ENCODE results near the gene CFL1. TPM values are rescaled to one million over a fixed set of nuclear protein-coding genes. Genes with fewer than 3 reads are reported as not detected.
"Not testable (repeated sequence)": the region's sequence is repeated elsewhere in the genome, so short reads cannot be mapped to it uniquely, and the experiment has no call there.

The CFL1 gene
- total RNA-seq, 2 donors from 2014 or later: 1,401 to 1,644 TPM

DNA sequence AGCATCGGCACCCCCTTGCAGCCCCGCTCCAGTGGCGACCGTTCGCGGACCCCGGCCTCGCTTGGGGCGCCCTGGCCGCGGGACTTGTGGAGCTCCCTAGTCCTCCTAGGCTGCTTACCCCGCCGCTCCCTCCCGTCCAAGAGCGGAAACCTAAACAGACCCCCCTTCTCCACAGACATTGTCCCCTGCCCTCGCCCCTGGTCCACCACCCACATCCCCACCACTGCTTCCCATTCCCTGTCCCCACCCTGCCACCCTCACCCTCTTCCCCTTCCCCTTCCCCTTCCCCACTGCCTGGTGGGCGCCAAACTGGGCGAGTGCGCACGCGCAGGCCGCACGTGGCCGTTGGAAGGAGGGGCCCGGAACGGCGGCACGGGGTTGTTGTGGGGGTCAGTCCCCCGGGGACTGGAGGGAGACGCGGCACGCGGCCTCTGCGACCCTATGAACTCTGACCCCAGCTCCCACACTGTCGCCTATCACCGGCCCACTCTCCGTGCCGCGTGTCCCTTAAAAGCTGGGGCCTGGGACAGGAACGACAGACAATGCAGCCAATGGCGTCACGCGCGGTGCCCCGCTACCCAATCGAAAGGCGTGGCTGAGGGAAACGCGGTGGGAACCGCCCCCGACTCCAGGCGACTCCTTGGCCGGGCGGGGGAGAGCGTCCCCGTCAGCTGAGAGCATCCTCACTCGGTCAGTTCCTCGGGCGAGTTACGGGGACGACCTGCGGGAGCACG lies 24.5 kb downstream of the CFL1 start, which contains the start of gene SNX32:
Gene SNX32, plus strand, starts transcription at position 667 of the 734 bp plus-strand sequence. CDS start 103 bp downstream, outside the sequence.
- ATAC-seq (peak; percentile 99 to 100), DNase-seq (ENCODE audit: low spot score) (peak; percentile 96)
- H3K9me3 Mint-ChIP-seq: peaks cover 5% of the 10 kb centered on the region
- no peaks in the 10 kb centered on the region for H3K36me3 Mint-ChIP-seq
- peak within 1 kb of the TSS in 1 of 2 donors; percentile 60 for H3K27ac Mint-ChIP-seq
- H3K4me1 Mint-ChIP-seq (ENCODE audit: low read depth in 2 of 2): peaks cover 6 to 16% of the 10 kb centered on the region in 2 donors
- H3K4me3 Mint-ChIP-seq: no peak within 1 kb of the TSS
- H3K27me3 Mint-ChIP-seq: peaks cover 17 to 18% of the 10 kb centered on the region in 2 donors

DNA sequence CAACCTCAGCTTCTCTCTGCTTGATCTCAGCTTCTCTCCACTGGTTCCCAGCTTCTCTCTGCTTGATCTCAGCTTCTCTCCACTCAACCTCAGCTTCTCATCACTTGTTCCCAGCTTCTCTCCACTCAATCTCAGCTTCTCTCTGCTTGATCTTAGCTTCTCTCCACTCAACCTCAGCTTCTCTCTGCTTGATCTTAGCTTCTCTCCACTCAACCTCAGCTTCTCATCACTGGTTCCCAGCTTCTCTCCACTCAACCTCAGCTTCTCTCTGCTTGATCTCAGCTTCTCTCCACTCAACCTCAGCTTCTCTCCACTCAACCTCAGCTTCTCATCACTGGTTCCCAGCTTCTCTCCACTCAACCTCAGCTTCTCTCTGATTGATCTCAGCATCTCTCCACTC lies 25.7 kb downstream of the CFL1 start:
- Mint-ChIP-seq H3K4me1 (ENCODE audit: low read depth in 2 of 2) (peaks cover 6 to 16% of the 10 kb centered on the region in 2 donors), H3K27me3 (peaks cover 17 to 18% of the 10 kb centered on the region in 2 donors), H3K27ac (peak overlapping the region in 1 of 2 donors; percentile 60)
- DNase-seq (ENCODE audit: low spot score); H3K4me3 Mint-ChIP-seq; H3K36me3 Mint-ChIP-seq; H3K9me3 Mint-ChIP-seq; ATAC-seq: not testable (repeated sequence)

DNA sequence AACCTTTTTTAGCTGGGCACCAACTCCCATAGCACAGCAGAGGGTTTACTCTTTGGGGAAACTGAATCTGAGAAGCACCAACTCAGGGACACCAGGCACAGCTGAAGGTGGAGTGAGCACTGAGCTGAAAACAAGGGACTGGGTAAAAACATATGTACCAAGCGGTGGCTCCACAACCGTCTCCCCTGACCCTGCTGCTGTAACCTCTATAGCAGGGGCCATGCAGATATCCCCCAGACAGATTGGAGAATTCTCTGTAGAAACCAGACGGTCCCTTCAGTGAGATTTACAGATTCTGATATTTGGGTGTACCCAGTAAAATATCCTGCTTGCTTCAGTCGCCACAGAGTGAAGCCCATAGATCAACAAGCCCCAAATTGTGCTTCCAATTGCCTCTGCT lies 28.5 kb downstream of the CFL1 start:
- H3K27me3 Mint-ChIP-seq: peaks cover 17 to 18% of the 10 kb centered on the region in 2 donors
- peaks cover 5% of the 10 kb centered on the region for H3K9me3 Mint-ChIP-seq
- no peak overlapping the region for H3K4me3 Mint-ChIP-seq
- DNase-seq (ENCODE audit: low spot score): no peak
- no peaks in the 10 kb centered on the region for H3K36me3 Mint-ChIP-seq
- no peak for ATAC-seq
- H3K4me1 Mint-ChIP-seq (ENCODE audit: low read depth in 2 of 2): peaks cover 6 to 16% of the 10 kb centered on the region in 2 donors
- no peak overlapping the region for H3K27ac Mint-ChIP-seq

DNA sequence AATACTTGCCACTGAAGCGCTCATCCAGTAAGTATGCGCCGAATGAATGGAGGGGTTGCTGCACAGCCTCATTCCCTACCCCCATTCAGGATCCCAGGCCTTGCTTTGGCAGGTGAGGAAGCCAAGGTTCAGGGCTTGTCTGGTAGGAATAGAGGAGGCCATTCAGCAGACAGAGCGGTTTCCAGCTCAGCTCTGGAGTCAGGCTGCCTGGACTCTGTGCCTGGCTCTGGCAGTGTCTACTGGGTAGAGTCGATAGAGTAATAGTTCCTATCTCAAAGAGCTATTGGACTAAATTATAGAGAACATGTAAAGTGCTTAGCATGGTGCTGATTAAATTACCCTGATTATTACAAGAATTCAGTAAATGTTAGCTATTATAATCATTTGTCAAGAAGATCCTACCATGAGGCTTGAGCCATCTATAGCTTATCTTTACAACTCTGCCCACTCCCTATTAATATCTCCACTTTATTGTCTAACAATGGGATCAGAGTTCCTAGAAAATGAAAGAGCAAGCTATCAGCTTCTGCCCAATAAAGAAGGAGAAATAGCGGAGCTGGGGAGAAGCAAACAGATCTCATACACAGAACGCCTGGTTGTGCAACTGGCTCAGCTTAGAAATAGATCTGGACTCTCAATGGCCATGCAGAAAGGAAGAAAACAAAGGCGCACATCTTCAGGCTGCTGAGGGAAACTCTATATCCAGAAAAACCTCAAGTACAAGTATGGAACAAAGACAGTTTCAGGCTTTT lies 30.8 kb downstream of the CFL1 start:
- Mint-ChIP-seq H3K4me3 (no peak overlapping the region), H3K9me3 (no peaks in the 10 kb centered on the region), H3K36me3 (no peaks in the 10 kb centered on the region), H3K27ac (no peak overlapping the region), H3K4me1 (ENCODE audit: low read depth in 2 of 2) (peaks cover 0 to 9% of the 10 kb centered on the region in 2 donors), H3K27me3 (peaks cover 9 to 11% of the 10 kb centered on the region in 2 donors)
- no peak for ATAC-seq
- DNase-seq (ENCODE audit: low spot score): no peak

DNA sequence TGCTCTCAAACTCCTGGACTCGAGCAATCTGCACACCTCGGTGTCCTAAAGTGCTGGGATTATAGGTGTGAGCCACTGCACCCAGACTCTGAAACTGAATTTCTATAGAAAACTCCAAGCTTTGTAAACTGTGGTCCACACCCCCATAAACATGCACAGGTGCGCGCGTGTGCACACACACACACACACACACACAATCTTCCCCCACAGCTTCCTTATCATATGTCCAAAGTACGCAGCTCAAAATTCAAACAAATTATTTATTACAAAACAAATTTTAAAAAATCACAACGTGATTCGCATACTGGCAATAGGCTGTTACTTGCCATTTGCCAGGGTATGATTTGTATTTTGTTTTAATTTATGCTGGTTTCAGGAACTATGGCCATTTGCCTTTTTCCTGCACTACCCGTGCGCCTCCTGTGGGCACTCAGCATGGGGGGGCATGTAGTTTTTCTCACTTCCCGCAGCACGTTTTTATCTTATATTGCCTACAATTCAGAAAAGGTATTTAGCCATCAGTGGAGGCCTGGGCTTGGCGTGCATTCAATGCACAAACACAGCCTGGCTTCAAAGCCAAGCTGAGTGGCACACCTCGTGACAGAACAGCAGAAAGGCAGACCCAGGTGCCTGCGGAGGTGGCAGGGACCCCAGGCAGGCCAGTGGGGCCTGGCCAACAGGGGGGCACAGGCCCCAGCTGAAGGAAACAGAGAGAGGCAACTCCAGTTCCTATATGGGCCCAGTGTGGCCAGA lies 35.0 kb downstream of the CFL1 start:
- Mint-ChIP-seq H3K27me3 (no peaks in the 10 kb centered on the region), H3K36me3 (no peaks in the 10 kb centered on the region), H3K27ac (no peak overlapping the region), H3K9me3 (no peaks in the 10 kb centered on the region), H3K4me1 (ENCODE audit: low read depth in 2 of 2) (peaks cover 0 to 4% of the 10 kb centered on the region in 2 donors), H3K4me3 (no peak overlapping the region)
- no peak for ATAC-seq
- no peak for DNase-seq (ENCODE audit: low spot score)

DNA sequence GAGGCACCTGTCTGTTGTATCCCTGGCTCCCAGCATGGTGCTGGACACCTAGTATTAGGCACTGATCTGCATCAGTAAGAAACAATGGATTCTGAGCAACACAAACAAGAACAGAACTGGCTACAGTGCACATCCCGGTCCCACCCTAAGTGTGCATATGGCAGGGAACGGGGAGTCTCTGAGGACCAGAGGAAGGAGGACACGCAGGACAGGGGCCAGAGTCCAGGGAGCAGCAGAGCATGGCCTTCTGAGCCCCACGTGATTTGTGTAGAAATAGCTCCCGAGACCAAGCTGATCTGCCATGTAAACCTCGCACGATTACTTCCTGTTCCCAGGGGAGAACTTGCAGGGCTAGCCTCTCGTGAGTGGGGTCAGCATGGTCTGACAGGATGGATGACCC lies 36.9 kb downstream of the CFL1 start:
- Mint-ChIP-seq H3K27me3 (no peaks in the 10 kb centered on the region), H3K36me3 (no peaks in the 10 kb centered on the region), H3K27ac (no peak overlapping the region), H3K9me3 (no peaks in the 10 kb centered on the region), H3K4me1 (ENCODE audit: low read depth in 2 of 2) (peaks cover 5 to 9% of the 10 kb centered on the region in 2 donors), H3K4me3 (no peak overlapping the region)
- ATAC-seq (no peak), DNase-seq (ENCODE audit: low spot score) (no peak)

DNA sequence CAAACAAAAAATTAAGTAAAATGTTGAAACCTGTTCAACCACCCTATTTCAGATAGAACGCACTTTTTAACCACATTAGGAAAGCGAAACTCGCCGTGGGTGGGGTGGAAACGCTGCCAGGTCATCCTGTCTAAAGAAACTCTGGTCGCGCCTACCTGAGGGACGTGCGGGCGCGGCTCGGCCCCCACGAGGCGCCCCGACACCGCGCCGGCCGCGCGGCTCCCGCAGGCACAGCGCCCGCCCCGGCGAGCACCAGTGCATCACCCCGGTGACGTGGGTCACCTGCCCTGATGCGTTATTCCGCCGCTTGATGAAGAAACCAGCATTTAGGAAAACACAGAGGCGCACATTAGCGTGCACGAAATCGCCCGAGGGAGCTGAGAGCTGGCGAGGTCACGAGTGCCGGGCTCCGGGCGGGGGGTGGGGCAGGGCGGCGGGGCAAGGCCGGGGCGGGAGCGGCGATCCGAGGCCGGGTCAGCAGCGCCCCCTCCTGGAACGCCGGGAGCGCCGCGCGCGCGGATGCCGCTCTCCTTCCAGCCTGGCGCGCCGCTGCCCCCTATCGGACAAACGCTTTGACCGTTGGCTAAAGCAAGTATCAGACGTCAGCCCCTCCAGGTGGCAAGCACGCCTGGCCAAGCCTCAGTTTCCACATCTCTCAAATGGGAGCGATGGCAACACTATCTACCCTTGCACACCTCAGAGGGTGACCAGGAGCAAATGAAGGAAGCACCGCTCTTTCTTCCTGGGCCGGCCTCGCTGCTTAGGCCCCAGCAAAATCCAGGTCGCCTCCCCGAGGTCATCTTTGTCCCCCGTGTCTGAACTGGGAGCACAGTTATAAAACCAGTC lies 39.9 kb downstream of the CFL1 start:
- Mint-ChIP-seq H3K36me3 (no peaks in the 10 kb centered on the region), H3K9me3 (no peaks in the 10 kb centered on the region), H3K4me3 (peak overlapping the region; percentile 87), H3K27ac (peak overlapping the region; percentile 55 to 84), H3K4me1 (ENCODE audit: low read depth in 2 of 2) (peaks cover 5 to 9% of the 10 kb centered on the region in 2 donors), H3K27me3 (no peaks in the 10 kb centered on the region)
- ATAC-seq (peak; percentile 97), DNase-seq (ENCODE audit: low spot score) (peak; percentile 93)

DNA sequence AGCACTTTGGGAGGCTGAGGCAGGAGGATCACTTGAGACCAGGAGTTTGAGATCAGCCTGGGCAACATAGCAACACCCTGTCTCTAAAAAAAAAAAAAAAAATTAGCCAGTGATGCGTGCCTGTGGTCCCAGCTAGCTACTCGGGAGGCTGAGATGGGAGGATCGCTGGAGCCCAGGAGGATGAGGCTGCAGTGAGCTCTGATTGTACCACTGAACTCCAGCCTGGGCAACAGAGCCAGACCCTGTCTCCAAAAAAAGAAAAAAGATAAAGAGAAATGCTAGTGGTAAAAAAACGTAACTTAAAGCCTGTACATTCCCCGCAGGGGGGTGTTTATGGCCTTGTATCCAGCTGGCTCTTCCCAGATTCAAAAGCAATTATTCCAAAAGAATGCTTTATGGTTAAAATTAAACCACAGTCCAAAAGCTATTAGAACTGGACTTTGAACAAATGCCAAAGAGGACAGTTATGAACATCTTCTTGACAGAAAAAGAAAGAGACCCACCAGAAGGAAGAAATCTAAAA lies 40.6 kb downstream of the CFL1 start:
- peak overlapping the region; percentile 87 for H3K4me3 Mint-ChIP-seq

DNA sequence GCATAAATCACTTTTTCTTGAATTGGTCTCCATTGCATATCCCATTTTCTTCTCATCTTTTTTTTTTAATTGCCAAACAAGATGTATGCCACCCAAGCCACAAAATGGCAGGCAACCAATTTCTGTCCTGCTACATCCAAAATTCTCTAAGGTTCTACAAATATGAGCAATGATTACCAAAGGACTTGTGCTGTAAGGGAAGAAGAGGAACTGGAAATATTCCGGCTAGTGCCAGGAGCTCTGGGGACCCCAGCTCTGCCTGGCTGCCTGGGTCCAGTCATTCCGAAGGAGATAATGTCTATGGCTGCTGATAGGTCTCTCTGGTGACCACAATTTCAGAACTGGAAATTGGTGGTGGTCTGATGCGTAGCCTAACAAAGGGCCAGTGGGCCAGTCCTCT lies 41.3 kb downstream of the CFL1 start:
- ATAC-seq (no peak), DNase-seq (ENCODE audit: low spot score) (no peak)
- peaks cover 5 to 9% of the 10 kb centered on the region in 2 donors for H3K4me1 Mint-ChIP-seq (ENCODE audit: low read depth in 2 of 2)
- no peaks in the 10 kb centered on the region for H3K36me3 Mint-ChIP-seq
- no peaks in the 10 kb centered on the region for H3K9me3 Mint-ChIP-seq
- H3K27ac Mint-ChIP-seq: no peak overlapping the region
- peak overlapping the region; percentile 87 for H3K4me3 Mint-ChIP-seq
- no peaks in the 10 kb centered on the region for H3K27me3 Mint-ChIP-seq

More for the DNA sequence above, 40.6 kb downstream of the CFL1 start:
- DNase-seq (ENCODE audit: low spot score) (no peak), ATAC-seq (no peak)
- Mint-ChIP-seq H3K9me3 (no peaks in the 10 kb centered on the region), H3K4me1 (ENCODE audit: low read depth in 2 of 2) (peaks cover 5 to 9% of the 10 kb centered on the region in 2 donors), H3K27ac (peak overlapping the region; percentile 55 to 84), H3K27me3 (no peaks in the 10 kb centered on the region), H3K36me3 (no peaks in the 10 kb centered on the region)

DNA sequence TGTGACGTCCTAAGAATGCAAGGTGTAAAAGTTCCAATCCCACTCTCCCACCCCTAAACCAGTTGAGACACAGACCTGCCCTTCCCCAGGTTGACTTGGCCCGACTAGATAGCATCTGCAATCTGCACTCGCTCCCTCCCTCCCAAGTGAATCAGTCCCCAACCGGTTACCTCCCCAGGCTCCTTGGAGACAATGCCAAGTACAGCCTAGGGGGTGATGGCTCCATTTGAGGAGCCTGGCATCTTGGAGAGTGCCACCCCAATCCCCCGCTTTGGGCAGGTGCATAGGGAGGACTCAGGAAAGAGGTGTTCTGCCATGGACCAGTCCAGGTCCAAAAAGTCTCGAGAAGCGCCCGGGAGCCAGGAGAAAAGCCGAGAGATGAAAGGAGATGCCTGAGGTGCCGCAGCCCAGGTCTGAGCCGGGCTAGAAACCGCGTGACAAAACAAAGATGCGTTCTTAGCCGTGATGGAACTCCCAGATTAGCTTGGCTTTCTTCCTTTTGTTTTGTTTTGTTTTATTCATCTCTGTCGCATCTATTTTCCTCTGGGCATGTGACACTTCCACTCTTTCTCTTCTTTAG lies 42.9 kb downstream of the CFL1 start:
- no peaks in the 10 kb centered on the region for H3K36me3 Mint-ChIP-seq
- DNase-seq (ENCODE audit: low spot score) (no peak), ATAC-seq (no peak)
- H3K27me3 Mint-ChIP-seq: no peaks in the 10 kb centered on the region
- H3K9me3 Mint-ChIP-seq: no peaks in the 10 kb centered on the region
- no peak overlapping the region for H3K4me3 Mint-ChIP-seq
- peaks cover 5 to 9% of the 10 kb centered on the region in 2 donors for H3K4me1 Mint-ChIP-seq (ENCODE audit: low read depth in 2 of 2)
- H3K27ac Mint-ChIP-seq: peak overlapping the region in 1 of 2 donors; percentile 14

DNA sequence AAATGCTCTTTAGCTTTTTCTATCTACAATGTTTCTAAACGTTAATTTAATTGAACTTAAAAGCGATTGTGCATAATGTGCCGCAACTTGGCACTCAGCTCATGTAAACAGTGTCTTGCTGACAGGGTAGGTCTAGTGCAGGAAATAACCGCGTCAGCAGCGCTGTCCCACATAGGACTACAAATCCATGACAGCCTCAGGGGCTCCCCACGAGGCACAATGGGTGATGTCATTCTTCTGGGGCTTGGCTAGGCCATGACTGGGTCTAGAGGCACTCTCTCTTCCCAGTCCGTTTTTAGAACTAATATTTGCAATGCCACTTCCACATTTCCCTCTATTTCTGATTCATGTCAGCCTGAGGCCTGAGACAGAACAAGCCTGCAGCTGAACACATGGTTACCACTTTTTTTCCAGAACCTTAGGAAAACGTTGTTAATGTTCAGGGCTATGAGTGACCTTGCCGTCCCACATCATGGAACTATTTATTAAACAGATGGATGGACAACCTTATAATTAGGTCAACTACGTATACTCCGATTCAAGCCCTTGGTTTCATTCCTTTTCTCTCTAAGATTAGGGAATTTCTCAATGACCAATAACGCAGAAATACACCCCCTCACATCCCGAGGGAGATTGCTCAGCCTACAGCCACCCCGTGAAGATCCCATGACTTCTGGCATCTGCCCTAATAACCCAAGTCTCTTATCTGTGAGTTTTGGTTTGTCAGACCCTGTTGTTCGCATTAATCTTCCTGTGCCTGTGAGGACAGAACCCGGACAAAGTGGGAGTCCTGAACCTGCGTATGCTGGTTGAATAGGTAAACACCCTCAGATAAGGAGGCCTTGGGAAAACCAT lies 43.6 kb downstream of the CFL1 start:
- Mint-ChIP-seq H3K4me1 (ENCODE audit: low read depth in 2 of 2) (peaks cover 5 to 9% of the 10 kb centered on the region in 2 donors), H3K9me3 (no peaks in the 10 kb centered on the region), H3K27me3 (no peaks in the 10 kb centered on the region), H3K27ac (no peak overlapping the region), H3K36me3 (no peaks in the 10 kb centered on the region), H3K4me3 (no peak overlapping the region)
- ATAC-seq: no peak
- no peak for DNase-seq (ENCODE audit: low spot score)
